GM18873 (cell line): ENCODE measurements around the gene SHMT1.
"Not testable (repeated sequence)": the region's sequence is repeated elsewhere in the genome, so short reads cannot be mapped to it uniquely, and the experiment has no call there.

Source experiments
- ATAC-seq: cut with Tn5 transposase; IDR thresholded peaks from one replicate; pipeline ENCODE4 v1.9.1; 2021; ENCODE audit warnings: mild to moderate bottlenecking, moderate library complexity, moderate number of reproducible peaks; ENCODE audit not compliant: unreplicated experiment, low FRiP score

Gene SHMT1

DNA sequence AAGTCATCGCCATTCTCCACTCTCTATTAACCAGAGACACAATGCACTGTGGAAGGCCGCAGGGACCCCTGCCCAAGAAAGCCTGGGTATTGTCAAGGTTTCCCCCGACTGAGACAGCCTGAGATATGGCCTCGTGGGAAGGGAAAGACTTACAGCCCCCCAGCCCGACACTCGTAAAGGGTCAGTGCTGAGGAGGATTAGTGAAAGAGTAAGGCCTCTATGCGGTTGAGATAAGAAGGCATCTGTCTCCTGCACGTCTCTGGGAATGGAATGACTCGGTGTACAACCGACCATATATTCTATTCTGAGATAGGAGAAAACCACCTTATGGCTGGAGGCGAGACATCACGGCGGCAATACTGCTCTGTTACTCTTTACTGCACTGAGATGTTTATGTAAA is 60.1 kb downstream of the SHMT1 start:
- not testable (repeated sequence) for ATAC-seq

DNA sequence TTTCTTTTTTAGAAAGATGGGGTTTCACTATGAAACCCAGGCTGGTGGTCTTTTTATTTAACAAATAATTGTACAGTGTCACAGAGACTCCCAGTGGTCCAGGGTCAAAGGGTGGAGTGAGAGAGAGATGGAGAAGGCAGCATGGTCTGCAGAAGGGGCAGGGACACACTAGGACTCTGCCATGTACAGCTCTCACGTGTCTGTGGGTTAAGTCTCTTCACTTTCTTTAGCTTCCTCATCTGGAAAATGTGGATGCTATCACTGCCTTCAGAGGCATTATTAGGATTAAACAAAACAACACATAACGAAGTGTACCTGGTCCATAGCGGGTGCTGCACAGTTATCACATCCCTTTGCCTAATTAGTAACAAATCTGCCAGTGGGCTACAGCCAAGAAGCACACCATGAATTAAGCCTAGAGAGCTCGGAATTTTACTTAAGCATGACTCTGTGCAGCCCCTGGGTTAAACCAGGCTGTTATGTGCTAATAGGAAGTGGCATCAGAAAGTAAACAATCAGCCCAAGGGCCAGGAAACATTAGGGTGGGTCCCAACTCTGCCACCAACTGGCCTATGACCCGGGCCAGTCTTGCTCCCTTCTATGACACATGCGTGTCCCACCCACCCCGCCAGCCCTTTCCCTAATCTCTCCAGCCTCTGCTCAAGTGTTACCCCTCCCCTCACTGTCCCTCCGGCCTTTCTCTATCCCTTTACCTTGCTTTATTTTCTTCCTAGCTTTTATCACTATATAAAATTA is 62.4 kb downstream of the SHMT1 start:
- no peak for ATAC-seq

DNA sequence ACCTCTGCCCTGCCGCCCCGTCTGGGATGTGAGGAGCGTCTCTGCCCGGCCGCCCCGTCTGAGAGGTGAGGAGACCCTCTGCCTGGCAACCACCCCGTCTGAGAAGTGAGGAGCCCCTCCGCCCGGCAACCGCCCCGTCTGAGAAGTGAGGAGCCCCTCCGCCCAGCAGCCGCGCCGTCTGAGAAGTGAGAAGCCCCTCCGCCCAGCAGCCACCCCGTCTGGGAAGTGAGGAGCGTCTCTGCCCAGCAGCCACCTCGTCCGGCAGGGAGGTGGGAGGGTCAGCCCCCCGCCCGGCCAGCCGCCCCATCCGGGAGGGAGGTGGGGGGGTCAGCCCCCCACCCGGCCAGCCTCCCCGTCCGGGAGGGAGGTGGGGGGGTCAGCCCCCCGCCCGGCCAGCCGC is 65.3 kb downstream of the SHMT1 start:
- ATAC-seq: not testable (repeated sequence)

DNA sequence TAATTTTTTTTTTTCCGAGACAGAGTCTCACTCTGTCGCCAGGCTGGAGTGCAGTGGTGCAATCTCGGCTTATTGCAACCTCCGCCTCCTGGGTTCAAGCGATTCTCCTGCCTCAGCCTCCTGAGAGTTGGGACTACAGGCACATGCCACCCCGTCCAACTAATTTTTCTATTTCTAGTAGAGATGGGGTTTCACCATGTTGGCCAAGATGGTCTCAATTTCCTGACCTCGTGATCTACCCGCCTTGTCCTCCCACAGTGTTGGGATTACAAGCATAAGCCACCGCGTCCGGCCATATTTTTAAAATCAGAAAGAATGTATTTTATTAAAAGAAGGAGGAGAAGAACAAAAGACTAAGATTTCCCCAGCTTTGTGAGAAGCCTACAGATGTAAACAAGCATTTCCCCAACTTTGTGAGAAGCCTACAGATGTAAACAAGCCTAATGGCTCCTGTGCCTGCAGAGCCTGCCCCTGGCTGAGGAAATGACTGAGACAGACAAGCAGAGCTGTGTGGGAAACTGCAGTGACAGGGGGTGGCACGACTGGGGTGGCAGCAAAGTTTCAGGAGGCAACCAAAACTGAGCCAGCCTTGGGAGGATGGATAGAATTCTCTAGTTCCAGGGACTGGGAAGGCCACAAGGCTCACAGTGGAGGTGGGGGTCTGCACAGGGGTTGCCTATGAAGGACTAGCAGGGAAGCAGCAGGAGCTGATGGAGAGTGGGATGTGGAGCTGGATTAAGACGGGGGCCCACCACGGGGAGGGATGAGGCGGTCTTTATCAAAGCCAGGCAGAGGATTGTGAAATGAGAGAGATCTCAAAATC is 71.4 kb downstream of the SHMT1 start:
- no peak for ATAC-seq

DNA sequence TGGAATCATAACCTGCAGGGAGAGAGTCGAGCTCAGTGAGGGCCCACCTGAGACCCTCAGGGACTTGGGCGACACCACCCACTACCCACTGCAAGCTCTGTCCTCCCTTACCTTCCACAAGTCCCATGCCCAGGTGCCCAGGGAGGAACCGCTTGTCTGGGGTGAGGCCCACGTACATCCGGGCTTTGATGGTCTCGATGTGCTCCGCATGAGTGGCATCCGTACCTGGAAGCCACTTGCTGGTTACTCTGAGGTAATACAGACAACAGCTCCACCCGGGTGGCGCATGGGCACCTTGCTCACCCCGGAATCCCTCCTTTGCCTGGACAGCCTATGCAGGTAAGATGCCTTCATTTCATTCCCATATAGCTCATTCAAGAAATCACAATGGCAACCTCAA is 78.1 kb downstream of the SHMT1 start:
- ATAC-seq: no peak

DNA sequence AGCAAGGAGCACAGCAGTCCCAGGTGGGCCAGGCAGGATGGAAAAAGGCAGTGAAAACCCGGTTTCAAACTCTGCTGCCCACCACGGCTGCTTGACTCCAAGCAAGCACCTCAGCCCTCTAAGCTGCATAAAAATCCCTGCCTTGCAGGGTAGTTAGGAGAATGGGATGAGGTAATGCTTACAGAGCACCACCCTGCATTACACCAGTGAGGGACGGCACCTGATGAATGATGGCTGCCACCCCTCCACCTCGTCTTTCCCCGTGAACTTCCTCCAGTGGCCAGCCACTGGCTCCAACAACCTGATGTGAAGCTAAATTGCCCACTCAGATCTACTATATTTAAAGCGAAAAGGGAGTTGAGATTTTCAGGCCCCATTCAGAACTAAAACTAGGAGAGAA is 81.6 kb downstream of the SHMT1 start:
- no peak for ATAC-seq

DNA sequence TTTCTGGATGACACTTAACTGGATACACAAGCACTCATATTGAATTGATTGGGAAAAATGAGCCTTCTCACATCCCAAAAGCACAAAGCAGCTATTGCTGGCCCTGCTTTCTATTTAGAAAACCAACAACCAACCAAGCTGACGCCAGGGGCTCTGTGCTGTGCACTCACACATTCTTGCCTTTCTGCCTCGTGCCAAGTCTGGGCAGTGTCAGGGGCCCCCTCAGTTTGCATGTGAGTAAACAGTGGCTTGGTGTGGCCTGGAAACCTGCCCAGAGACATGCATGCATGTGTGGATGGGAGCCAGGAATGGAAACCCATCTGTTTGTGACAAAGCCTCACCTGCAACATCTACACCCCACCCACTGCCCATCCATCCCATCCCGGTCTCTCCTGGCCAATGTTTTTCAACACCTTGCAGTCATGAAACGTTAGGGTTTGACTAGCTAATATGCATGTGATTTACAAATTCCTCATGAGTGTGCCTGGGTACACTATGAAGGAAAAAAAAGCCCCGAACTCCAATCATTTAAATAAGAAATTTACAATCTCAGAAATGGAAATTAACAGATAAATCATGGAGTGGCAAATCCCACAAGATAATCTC is 82.5 kb downstream of the SHMT1 start:
- ATAC-seq: no peak

DNA sequence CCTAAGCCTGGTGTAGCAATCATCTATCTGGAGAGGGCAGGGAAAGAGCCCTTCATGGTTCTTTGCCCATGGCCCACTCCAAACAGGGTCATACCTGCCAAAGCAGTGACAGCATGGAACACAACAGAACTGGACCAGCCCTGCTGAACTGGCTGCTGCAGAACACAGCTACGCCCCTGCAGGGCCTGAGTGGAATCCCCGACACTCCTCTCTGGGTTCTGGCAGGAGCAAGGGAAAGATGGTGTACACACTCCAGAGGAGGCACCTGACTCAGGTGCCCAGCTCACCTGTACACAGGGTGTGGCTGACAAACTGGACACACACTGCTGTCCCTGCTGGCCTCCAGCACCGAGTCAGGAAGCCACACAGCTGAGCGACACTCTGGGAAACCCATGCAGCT is 83.1 kb downstream of the SHMT1 start:
- no peak for ATAC-seq

DNA sequence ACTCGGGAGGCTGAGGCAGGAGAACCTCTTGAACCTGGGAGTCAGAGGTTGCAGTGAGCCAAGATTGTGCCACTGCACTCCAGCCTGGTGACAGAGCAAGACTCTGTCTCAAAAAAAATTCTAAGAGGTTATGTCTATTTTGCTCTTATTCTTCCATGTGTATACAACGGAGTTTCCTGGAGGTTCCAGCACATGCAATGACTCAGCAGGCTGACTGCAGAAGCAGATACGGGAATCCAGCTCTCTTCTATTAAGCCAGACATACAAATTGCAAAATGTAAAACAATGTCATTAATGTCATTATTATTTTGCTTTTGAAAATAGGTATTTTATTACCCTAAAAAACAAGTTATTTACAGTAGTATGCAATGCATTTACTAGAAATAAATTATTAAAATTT is 84.5 kb downstream of the SHMT1 start:
- no peak for ATAC-seq
